ENCODE results near the gene MAP4K4. TPM values are rescaled to one million over a fixed set of nuclear protein-coding genes. Genes with fewer than 3 reads are reported as not detected.
"Not testable (repeated sequence)": the region's sequence is repeated elsewhere in the genome, so short reads cannot be mapped to it uniquely, and the experiment has no call there.

Gene MAP4K4
- total RNA-seq, 2 experiments from 2014 or later: 25.2 to 25.8 TPM

- CTCF ChIA-PET: no interaction called here
These were observed 37.1 kb downstream of the MAP4K4 start for GRCh38 chr2:101734505-101735165.

DNA sequence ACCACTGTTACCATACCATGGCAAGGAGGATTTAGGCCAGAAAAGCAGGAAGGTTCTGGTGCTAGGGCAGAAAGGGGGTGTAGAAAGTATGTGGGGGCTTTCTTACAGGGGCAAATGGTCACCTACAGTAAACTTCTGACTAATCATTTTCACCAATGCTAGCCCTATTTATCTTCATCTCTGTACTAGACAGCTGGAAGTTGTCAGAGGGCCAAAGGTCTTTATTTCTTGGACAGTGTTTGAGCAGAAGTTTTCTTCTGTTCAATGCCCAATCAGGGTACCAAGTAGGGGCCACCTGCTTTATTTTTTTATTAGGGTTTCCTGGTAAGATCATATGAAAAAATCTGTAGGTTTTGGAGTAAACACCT lies 37.6 kb downstream of the MAP4K4 start:
- CTCF ChIA-PET: no interaction called here

More at GRCh38 chr2:101734505-101735165, 37.1 kb downstream of the MAP4K4 start:
- POLR2A ChIA-PET: no interaction called here

GRCh38 chr2:101736233-101736632 lies 38.7 kb downstream of the MAP4K4 start:
- ChIA-PET CTCF (interaction anchor here (1.6 kb wide), 1 partner anchor 17 kb away, joined by 6 read pairs; no protein-coding TSS in a partner anchor), POLR2A (interaction anchor here (1.4 kb wide), 1 partner anchor 18 kb away, joined by 4 read pairs; no protein-coding TSS in a partner anchor)

More for the DNA sequence above, 37.6 kb downstream of the MAP4K4 start:
- POLR2A ChIA-PET: no interaction called here

GRCh38 chr2:101736861-101737291 lies 39.4 kb downstream of the MAP4K4 start:
- ChIA-PET POLR2A (interaction anchor here (0.8 to 1.4 kb wide), 2 partner anchors 19 to 40 kb away, joined by 4 read pairs; partner anchors contain the start of gene MAP4K4), CTCF (interaction anchor here (1.1 to 1.6 kb wide), 2 partner anchors 18 to 19 kb away, joined by 3 to 6 read pairs; no protein-coding TSS in a partner anchor)

DNA sequence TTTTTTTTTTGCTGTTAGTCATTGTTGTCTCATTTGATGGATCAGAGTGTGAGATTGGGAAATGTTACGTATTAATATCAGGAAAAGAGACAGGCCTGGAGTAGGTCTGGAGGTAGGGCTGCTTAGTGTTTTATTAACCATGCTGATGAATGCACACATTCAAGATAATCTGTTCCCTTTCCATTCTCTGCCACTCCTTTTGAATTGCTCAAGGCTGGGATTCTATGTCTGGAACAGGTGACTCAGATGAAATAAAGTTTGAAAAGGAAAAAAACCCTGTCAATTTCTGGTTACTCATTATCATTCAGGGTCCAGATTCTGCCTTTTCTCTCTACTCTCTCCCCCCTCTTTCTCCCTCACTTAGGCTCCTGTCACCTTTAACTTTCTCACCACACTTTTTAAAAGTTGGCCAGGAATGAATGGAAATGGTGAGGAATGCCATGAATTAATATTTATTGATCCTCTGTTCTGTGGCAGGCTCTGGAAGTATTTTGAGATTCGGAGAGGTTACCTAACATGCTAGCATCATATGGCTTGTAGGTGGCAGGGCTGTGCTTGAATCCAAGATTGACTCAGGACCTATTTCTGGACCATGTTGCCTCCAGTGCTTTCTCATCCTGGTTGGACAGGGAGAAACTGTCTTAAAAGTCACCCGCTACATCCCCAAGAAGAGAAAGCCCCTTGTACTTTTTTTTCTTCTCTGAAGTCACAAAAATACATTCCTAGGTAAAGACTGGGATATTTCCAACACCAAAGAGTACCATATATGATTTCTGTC lies 40.2 kb downstream of the MAP4K4 start:
- ChIA-PET POLR2A (interaction anchor here (0.8 to 1.4 kb wide), 2 partner anchors 20 to 40 kb away, joined by 4 read pairs; partner anchors contain the start of gene MAP4K4), CTCF (interaction anchor here (1.1 to 1.6 kb wide), 2 partner anchors 19 to 20 kb away, joined by 3 to 6 read pairs; no protein-coding TSS in a partner anchor)

DNA sequence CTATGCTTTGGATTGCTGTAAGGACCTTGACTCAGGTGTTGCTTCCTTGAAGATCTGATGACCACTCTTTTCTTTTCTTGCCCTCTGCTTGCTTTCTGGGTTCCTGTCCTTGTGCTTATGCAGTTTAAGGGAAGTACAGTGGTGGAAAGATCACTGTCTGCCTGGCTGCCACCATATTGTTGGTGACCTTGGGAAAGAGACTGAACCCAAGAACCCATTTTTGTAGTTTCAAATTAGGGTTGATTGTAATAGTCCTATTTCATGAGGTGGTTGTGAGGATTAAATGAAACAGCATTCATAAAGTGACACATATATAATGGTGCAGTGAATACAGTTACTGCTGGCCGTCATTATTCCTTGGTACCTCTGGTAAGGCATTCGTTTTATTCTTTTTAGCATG lies 41.1 kb downstream of the MAP4K4 start:
- ChIA-PET POLR2A (no interaction called here), CTCF (interaction anchor here (0.5 kb wide), 1 partner anchor 26 kb away, joined by 3 read pairs; no protein-coding TSS in a partner anchor)

DNA sequence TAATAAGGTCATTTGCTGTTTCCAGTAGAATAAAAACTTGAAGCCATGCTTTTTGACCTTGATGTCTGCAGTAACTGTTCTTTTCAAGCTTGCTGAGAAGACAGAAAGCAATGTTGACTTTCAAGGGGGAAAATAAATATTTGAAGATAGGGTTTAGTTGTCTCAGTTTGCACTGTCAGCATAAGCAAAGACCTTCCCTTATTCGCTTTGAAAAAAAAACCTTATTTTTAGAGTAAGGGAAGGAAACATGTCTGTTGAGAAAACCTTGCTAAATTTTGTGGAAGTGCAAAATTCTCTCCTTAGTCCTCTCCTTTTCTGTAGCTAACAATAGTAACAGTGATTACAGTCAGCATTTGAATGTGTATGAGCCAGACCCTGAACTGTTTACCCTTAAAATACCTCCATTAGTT lies 43.1 kb downstream of the MAP4K4 start:
- ChIA-PET POLR2A (no interaction called here), CTCF (no interaction called here)

GRCh38 chr2:101741775-101742520 lies 44.4 kb downstream of the MAP4K4 start:
- ChIA-PET POLR2A (no interaction called here), CTCF (interaction anchor here (0.6 kb wide), 1 partner anchor 70 kb away, joined by 3 read pairs; no protein-coding TSS in a partner anchor)

DNA sequence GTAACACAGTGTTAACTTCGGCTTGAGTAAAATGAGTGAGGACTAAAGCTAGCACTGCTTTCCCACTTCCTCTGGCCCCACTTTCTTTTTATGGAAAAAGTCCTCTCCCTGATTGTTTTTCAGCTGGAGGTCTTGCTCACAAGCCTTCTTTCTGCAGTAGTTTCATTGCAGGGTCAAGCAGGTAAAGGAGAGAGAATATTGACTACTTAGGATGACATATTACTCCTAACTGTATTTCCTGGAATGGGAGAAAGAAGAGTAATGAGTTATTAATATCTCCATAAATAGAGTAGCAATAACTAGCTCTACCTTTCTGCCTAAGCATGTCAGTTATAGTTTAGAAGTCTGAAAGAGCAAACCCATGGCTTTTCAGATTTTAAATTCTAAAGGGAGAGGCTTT lies 45.0 kb downstream of the MAP4K4 start:
- CTCF ChIA-PET: interaction anchor here (0.6 kb wide), 1 partner anchor 71 kb away, joined by 3 read pairs; no protein-coding TSS in a partner anchor
- POLR2A ChIA-PET: no interaction called here

DNA sequence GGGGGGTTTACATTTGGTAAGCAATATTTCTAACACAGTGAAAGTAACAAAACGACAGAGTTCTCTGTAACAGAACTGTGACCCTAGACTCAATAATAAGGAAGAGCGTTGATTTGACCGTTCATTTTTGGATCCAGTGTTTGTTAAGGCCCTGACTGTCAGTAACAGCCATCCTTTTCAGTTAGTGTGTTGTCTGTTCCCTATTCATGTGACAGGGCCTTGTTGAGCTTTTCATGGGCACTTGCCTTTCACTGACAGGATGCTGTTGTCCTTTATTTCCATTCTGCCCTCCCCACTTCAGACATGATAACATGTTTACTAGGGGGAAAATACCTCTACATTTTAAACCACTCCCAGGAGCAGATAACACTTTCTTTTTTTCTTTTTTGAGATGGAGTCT lies 45.8 kb downstream of the MAP4K4 start:
- POLR2A ChIA-PET: no interaction called here
- CTCF ChIA-PET: no interaction called here

- POLR2A ChIA-PET: no interaction called here
These were observed 47.3 kb downstream of the MAP4K4 start for GRCh38 chr2:101744832-101745231.

DNA sequence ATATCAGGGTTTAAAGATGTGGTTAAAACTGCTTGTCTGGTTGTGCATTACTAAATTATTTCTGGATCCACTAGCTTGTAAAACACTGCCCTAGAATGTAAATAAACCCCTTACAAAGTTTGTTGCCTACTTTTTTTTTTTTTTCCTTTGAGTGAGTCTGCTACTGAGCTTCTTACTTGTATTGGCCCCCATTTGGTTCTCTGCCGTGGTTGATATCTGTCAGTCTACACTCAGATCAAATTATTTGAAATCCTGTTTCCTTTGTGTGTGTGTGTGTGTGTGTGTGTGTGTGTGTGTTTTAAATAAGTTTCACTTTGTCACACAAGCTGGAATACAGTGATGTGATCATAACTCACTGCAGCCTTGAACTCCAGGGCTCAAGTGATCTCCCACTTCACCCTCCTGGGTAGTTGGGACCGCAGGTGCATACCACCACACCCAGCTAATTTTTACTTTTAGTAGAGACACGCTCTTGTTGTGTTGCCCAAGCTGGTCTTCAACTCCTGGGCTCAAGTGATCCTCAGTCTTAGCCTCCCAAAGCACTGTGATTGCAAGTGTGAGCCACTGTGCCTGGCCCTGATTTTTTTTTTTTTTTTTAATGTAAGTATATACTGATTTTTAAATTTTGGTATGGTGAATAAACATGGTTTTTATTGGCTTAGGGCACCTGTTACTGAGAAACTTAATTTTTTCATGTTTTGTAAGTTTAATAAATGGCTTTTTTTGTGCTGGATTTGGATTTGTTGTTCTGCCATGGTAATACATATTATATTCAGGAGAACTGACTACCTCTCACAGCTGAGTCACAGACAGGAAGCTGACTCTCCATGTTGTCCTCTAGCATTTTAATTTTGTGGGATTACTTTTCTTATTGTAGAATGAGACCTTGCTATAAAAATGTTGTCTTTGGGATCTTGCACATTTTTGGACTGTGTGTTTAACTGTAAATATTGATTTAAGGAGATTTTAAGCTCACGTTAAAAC lies 48.5 kb downstream of the MAP4K4 start:
- CTCF ChIA-PET: interaction anchor here (0.7 to 1.3 kb wide), 4 partner anchors 26 to 394 kb away, joined by 3 to 5 read pairs (median 4); partner anchors contain the start of gene RFX8
- POLR2A ChIA-PET: interaction anchor here (0.6 kb wide), 3 partner anchors 24 to 1454 kb away, joined by 3 to 10 read pairs (median 3); no protein-coding TSS in a partner anchor

More at GRCh38 chr2:101744832-101745231, 47.3 kb downstream of the MAP4K4 start:
- CTCF ChIA-PET: interaction anchor here (0.6 to 1.3 kb wide), 5 partner anchors 12 to 102 kb away, joined by 3 to 5 read pairs (median 4); no protein-coding TSS in a partner anchor

GRCh38 chr2:101748000-101748399 lies 50.5 kb downstream of the MAP4K4 start:
- CTCF ChIA-PET: interaction anchor here (0.6 kb wide), 1 partner anchor 60 kb away, joined by 3 read pairs; no protein-coding TSS in a partner anchor
- POLR2A ChIA-PET: no interaction called here

DNA sequence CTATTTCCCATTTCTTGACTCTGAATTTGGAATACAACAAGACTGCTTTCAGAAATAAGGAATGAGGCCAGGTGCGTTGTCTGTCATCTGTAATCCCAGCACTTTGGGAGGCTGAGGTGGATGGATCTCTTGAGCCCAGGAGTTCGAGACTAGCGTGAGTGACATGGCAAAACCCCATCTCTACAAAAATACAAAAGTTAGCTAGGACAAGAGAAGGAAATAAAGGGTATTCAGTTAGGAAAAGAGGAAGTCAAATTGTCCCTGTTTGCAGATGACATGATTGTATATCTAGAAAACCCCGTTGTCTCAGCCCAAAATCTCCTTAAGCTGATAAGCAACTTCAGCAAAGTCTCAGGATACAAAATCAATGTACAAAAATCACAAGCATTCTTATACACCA lies 51.0 kb downstream of the MAP4K4 start:
- CTCF ChIA-PET, POLR2A ChIA-PET: not testable (repeated sequence)

DNA sequence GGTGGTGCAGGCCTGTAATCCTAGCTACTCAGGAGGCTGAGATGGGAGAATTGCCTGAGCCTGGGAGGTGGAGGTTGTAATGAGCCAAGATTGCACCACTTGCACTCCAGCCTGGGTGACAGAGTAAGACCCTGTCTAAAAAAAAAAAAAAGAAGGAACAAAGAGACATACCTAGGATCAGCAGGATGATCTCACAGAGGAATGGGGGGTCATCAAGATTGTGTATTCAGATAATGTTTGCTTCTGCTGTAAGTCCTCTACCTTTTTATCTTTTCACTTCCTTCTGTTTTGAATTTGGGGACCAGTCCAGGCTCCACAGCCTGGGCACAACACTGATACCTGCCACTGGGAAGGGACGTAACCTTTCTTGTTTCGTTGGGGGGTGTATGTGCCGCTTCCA lies 53.2 kb downstream of the MAP4K4 start:
- POLR2A ChIA-PET: no interaction called here
- CTCF ChIA-PET: no interaction called here

DNA sequence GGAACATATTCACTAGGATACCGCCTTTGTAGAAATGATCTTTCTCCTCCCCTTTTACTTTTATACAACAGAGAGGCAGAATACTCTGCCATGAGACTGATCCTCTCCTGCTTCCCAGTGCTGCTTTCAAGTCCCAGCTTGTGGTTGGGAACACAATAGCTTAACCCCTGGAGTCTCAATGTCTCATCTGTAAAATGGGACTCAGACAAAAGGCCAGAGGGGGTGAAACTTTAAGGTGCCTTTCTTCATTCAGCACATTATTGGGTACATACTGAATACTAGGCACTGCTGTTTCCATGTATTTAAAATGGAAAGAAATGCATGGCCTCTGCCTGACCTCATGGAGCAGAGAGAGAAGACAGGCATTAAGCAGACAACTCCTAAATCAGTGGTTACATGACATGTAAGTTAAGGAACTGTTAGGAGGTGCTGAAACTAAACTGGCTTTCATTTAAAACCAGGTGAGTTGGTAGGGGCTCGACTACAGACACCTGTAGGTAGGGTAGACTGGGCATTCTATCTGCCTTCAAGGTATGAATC lies 53.8 kb downstream of the MAP4K4 start:
- POLR2A ChIA-PET: no interaction called here
- CTCF ChIA-PET: no interaction called here

DNA sequence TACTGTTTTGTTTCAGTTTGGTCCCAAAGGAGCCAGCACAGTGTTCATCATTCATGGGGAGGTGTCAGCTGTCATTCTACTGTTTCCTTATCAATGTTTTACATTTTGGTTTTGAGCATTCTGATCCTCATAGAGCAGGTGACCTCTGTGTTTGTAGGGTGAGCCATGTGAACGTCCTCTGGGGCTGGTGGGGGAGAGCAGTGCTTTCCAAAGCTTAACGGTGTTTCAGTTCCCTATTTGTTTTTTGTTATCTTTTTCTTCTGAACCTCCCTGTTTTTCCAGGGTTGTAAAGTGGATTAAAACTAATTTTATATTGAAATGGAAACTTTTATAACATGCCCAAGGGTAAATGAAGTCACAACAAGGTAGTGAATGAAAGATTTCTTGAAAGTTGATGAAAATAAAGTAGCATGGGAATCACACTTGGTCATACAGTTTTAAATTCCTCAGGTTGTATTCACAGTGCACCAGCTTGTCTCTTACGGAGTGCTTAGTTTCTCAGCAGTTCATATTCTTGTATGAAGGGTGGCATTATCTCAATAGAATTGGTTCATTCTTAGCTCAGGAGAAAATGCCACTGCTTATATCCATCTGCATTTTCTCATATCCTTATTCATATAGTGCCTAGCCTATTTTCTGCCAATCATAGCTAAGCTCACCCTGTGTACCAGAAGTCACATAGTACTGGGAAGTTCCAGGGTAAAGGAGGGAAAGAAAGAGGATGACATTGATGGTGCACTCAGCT lies 54.5 kb downstream of the MAP4K4 start:
- ChIA-PET CTCF (no interaction called here), POLR2A (no interaction called here)

All from activated CD8-positive, alpha-beta memory T cell treated with anti-CD3 and anti-CD28 coated beads for 36 hours (primary cell).